ENCODE measurements around the gene CELF1. TPM values are rescaled to one million over a fixed set of nuclear protein-coding genes. Genes with fewer than 3 reads are reported as not detected.
A peak's percentile ranks its signal among the peaks of the same experiment; 100 is the strongest.

The CELF1 gene
- total and polyA plus RNA-seq, 2 of the 4 experiments (the other 2 are of a cell fraction) = 63.3 to 135 TPM

DNA sequence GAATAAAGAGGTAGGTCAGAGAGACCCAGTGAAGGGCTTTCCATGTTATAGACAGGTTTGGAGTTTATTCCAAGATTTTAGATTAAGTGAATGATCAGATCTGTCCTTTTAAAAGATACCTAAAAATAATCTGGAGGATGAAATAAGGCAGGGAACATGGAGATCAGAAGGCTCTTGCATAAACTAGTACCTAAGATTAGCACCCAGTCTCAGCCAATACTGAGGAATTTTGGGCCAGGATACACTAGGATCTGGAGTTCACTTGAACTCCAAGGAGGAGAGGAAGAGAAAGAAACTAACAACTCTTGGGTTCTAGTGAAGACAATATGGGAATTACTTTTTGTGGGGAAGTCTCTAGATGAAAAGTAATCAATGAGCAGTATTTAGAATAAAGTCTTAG lies 56.1 kb downstream of the CELF1 start:
- no peak overlapping the region for H4K8ac ChIP-seq (ENCODE audit: low read depth in 2 of 2, low read length in 2 of 2)
- H2AK9ac ChIP-seq (replicated peaks; ENCODE audit: low read depth, low read length, poor library complexity) = no peak overlapping the region
- H2BK15ac ChIP-seq (ENCODE audit: low read depth, low read length) = no peak overlapping the region
- in situ Hi-C loops (cut with MboI; ENCODE audit: low sequenced_read_pairs) = no loop called here
- H3K9me1 ChIP-seq (ENCODE audit: insufficient read depth, low read length) = peaks cover 17% of the 10 kb centered on the region; the same call in 1 of the 2 replicates
- BruUV-seq (replicated peaks) = no TSS peak
- intact Hi-C loops (cut with micrococcal nuclease) = no loop called here
- peak overlapping the region; percentile 39; the same call in 1 of the 2 replicates for H3K23ac ChIP-seq (ENCODE audit: low read depth, low read length)
- peaks cover 10% of the 10 kb centered on the region for H3K36me3 ChIP-seq (ENCODE audit: control insufficient read depth, insufficient read depth, low read length)
- no peak overlapping the region for H4K5ac ChIP-seq (ENCODE audit: low read depth, low read length)
- no peak overlapping the region for H2BK5ac ChIP-seq (ENCODE audit: low read depth, low read length, poor library complexity, severe bottlenecking)
- H3K4me2 ChIP-seq (ENCODE audit: low read depth, low read length) = no peak overlapping the region
- H3K9ac ChIP-seq (ENCODE audit: low read depth, low read length) = no peak overlapping the region
- peaks cover 48% of the 10 kb centered on the region for H4K20me1 ChIP-seq (ENCODE audit: insufficient read depth, low read length)
- TF ChIP-seq MAFK (IDR thresholded peaks at IDR 0.05; ENCODE audit: low read depth, low read length) (no peak), CEBPB (IDR thresholded peaks at IDR 0.05; ENCODE audit: low read depth, low read length) (no peak)
- TF ChIP-seq, protein P1, sequence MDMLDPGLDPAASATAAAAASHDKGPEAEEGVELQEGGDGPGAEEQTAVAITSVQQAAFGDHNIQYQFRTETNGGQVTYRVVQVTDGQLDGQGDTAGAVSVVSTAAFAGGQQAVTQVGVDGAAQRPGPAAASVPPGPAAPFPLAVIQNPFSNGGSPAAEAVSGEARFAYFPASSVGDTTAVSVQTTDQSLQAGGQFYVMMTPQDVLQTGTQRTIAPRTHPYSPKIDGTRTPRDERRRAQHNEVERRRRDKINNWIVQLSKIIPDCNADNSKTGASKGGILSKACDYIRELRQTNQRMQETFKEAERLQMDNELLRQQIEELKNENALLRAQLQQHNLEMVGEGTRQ (IDR thresholded peaks at IDR 0.05; ENCODE audit: low read depth, low read length) = no peak
- no peak overlapping the region for H3K4ac ChIP-seq (ENCODE audit: low read depth, low read length)
- ATAC-seq (ENCODE audit: low read depth) = no peak
- H2BK120ac ChIP-seq (ENCODE audit: low read depth, low read length) = no peak overlapping the region
- CTCF ChIA-PET = interaction anchor here (0.6 kb wide), 1 partner anchor 25 kb away, joined by 3 read pairs; no protein-coding TSS in a partner anchor
- H4K91ac ChIP-seq (ENCODE audit: insufficient read depth, low read depth, low read length) = no peak overlapping the region
- H3K14ac ChIP-seq (replicated peaks; ENCODE audit: low read depth, low read length) = no peak overlapping the region
- H3K4me1 ChIP-seq (ENCODE audit: control insufficient read depth, insufficient read depth, low read length) = peaks cover 9% of the 10 kb centered on the region
- H2AK5ac ChIP-seq (ENCODE audit: low read depth, low read length) = no peak overlapping the region
- H3K9me3 ChIP-seq (ENCODE audit: control insufficient read depth, insufficient read depth, low read length) = no peaks in the 10 kb centered on the region
- H3K27ac ChIP-seq (ENCODE audit: insufficient read depth, low read length) = no peak overlapping the region
- no peak overlapping the region for H3K4me3 ChIP-seq (ENCODE audit: insufficient read depth, low read depth, low read length)
- DNase-seq = no peak
- no peak overlapping the region for H3K56ac ChIP-seq (ENCODE audit: extremely low read depth, insufficient read depth, low read length)
- H3K27me3 ChIP-seq (ENCODE audit: control insufficient read depth, insufficient read depth, low read length) = no peaks in the 10 kb centered on the region
- dilution Hi-C loops (cut with HindIII; ENCODE audit: low sequenced_read_pairs, unreplicated experiment) = no loop called here
- no peak overlapping the region for H3K18ac ChIP-seq (ENCODE audit: low read depth, low read length)
- POLR2A ChIA-PET (ENCODE audit: unreplicated experiment) = no interaction called here
- H2BK20ac ChIP-seq (ENCODE audit: low read depth, low read length) = no peak overlapping the region
- no peak overlapping the region for H2AFZ ChIP-seq (replicated peaks; ENCODE audit: low read length, poor library complexity)
- H3K79me1 ChIP-seq (ENCODE audit: low read depth in 1 of 2, low read length in 2 of 2) = peaks cover 70 to 88% of the 10 kb centered on the region in 2 experiments

Data from IMR-90 (cell line).